IMR-90 (cell line): ENCODE results near the gene GGNBP2.

Experiments
- BHLHE40 ChIP-seq: fragments of 150-350 bp; IDR thresholded peaks from 2 replicates; pipeline ENCODE4 v1.6.1; 2016; ENCODE audit warnings: mild to moderate bottlenecking, low read depth, low read length
- MAFK ChIP-seq: IDR thresholded peaks from 2 replicates; pipeline ENCODE4 v1.6.1; 2012; ENCODE audit warnings: low read depth, low read length, improper control_type of control experiment
- SMC3 ChIP-seq: fragments of 150-350 bp; IDR thresholded peaks from 2 replicates; pipeline ENCODE4 v1.6.1; 2016; ENCODE audit warnings: low read depth, mild to moderate bottlenecking, antibody characterized with exemption, low read length, moderate library complexity
- TF ChIP-seq, protein P1 (sequence below): conservative IDR thresholded peaks from 2 replicates; pipeline ENCODE4 v1.5.1; 2012; ENCODE audit warnings: mild to moderate bottlenecking, low read depth, low read length, improper control_type of control experiment

- TF ChIP-seq, protein P1, sequence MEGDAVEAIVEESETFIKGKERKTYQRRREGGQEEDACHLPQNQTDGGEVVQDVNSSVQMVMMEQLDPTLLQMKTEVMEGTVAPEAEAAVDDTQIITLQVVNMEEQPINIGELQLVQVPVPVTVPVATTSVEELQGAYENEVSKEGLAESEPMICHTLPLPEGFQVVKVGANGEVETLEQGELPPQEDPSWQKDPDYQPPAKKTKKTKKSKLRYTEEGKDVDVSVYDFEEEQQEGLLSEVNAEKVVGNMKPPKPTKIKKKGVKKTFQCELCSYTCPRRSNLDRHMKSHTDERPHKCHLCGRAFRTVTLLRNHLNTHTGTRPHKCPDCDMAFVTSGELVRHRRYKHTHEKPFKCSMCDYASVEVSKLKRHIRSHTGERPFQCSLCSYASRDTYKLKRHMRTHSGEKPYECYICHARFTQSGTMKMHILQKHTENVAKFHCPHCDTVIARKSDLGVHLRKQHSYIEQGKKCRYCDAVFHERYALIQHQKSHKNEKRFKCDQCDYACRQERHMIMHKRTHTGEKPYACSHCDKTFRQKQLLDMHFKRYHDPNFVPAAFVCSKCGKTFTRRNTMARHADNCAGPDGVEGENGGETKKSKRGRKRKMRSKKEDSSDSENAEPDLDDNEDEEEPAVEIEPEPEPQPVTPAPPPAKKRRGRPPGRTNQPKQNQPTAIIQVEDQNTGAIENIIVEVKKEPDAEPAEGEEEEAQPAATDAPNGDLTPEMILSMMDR, result no peak
- TF ChIP-seq SMC3 (no peak), MAFK (no peak), BHLHE40 (no peak)
Measured at GRCh38 chr17:36632916-36633771, 88.4 kb downstream of the GGNBP2 start.
